GM12872 (cell line): ENCODE measurements around the gene NTM.

Source experiments
- TF ChIP-seq, protein P1 (sequence below): IDR thresholded peaks from 3 replicates; pipeline ENCODE4 v1.5.1; 2011; ENCODE audit warnings: low read depth, mild to moderate bottlenecking, low read length, moderate library complexity; ENCODE audit not compliant: insufficient read depth

The NTM gene

DNA sequence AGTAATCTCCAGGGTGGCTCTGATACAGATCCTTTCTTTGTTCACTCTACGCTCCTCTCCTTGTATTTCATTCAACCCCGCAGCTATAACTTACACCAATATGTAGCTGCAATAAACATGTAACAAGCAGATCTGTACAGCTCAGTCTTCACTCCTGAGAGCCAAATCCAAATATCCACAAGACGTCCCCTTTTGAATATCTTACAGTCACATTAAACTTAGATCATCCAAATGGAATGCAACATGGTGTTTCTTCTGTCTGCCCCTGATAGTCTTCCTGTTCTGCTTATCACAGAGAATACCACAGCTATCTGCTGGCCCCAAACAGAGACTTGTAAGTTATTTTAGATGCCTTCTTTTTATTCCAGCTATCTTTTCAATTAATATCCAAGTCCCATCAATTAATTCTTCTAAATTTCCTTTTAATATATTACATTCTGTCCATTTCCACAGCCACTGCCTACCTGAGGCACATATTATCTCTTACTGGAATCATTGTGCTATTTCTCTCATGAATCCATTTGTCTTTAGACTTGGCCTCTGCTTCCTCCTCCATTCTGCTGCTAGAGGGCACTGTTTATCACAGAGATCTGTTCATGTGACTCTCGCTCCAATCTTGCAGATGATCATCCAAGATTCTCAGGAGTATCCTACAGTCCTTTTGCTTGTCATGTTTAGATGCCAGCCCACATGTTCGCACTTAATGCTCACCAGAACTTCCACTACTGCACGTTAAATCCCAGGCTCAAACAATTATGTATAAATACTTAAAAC, 908.6 kb downstream of the NTM start:
- TF ChIP-seq, protein P1, sequence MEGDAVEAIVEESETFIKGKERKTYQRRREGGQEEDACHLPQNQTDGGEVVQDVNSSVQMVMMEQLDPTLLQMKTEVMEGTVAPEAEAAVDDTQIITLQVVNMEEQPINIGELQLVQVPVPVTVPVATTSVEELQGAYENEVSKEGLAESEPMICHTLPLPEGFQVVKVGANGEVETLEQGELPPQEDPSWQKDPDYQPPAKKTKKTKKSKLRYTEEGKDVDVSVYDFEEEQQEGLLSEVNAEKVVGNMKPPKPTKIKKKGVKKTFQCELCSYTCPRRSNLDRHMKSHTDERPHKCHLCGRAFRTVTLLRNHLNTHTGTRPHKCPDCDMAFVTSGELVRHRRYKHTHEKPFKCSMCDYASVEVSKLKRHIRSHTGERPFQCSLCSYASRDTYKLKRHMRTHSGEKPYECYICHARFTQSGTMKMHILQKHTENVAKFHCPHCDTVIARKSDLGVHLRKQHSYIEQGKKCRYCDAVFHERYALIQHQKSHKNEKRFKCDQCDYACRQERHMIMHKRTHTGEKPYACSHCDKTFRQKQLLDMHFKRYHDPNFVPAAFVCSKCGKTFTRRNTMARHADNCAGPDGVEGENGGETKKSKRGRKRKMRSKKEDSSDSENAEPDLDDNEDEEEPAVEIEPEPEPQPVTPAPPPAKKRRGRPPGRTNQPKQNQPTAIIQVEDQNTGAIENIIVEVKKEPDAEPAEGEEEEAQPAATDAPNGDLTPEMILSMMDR = peak; percentile 61

DNA sequence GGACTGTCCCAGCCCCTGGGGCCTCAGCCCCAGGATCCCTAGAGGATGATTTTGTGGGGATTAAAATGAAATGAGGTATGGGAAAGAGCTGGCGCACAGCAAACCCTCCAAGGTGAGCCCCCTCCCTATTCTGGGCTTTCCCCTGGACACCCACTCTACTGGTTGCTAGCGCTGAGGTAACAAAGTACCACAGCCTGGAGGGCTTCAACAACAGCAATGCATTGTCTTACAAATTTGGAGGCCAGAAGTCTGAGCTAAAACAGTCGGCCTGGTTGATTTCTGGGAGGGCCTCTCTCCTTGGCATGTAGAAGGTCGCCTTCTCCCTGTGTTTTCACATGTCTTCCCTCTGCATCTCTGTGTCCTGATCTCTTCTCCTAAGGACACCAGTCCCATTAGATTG, 913.6 kb downstream of the NTM start:
- TF ChIP-seq, protein P1 = no peak

DNA sequence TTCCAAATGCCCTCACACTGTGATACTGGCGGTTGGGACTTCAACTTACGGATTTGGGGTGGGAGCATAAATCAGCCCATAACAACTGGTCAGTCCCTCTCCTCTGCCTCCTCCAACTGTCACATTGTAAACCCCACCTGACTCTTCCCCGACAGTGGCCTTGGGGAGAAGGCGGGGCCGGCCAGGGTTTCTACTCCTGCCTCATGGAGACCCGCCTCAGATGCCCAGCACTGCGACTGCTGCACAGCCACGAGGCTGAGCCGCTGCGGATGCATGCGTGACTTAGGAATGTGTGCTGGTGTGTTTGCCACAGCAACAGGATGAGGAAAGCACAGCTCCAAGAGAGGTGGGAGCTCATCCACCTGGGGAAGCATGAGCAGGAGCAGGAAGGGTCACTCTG, 914.2 kb downstream of the NTM start:
- TF ChIP-seq, protein P1 = no peak

DNA sequence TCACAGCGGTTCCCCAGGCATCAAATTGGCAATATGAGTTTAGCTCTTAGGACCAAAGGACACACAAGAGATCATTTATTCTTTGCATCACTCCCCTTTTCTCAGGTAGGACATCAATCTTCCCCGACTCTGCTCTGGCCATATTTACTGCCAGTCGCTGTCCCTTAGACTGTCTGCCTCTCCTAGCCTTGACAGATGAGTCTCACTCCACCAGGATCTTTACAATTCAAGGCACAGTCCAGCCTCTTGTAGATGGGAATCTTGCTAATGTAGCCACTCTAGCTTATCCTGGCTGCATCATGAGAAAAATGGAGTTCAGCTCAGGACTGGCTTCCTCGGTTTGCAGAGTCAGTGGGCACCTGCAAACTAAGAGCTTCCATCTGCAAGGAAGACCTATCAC, 915.2 kb downstream of the NTM start:
- TF ChIP-seq, protein P1 = no peak

DNA sequence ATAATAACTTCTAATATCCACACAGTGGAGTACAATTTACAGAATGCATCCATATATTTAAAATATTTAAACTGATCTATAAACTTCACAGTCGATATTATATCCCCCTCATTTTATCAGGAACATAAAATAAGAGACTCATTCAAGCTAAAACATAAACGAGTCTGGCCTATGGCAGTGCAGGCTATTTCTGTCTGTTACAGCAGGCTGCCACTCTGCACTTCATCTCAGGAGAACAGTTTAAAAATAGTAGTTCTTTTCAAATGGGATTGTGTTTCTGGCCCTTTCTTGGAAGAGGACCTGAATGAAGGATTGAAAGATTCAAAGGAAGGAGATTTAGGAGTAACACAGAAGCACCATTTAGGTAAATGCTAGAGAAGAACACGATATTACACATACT, 915.7 kb downstream of the NTM start:
- TF ChIP-seq, protein P1 = no peak

DNA sequence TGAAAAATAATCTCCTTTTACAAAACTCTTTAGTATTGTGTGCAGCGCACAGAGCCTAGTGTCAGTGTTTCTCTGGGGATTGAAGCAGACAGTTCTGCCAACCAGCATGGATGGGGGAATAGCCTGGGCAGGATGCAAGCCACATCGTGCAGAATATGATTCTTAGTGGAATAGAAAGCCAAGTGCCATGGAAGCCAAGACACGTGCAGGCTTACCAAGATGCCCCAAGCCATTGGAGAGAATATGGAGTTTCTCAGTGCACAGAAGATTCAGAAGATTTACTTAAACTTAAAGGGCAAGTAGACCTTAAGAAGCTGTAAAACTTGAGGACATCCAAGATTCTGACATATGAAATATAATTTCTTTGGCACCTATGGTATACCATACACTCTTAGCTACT, 917.6 kb downstream of the NTM start:
- TF ChIP-seq, protein P1 = no peak

DNA sequence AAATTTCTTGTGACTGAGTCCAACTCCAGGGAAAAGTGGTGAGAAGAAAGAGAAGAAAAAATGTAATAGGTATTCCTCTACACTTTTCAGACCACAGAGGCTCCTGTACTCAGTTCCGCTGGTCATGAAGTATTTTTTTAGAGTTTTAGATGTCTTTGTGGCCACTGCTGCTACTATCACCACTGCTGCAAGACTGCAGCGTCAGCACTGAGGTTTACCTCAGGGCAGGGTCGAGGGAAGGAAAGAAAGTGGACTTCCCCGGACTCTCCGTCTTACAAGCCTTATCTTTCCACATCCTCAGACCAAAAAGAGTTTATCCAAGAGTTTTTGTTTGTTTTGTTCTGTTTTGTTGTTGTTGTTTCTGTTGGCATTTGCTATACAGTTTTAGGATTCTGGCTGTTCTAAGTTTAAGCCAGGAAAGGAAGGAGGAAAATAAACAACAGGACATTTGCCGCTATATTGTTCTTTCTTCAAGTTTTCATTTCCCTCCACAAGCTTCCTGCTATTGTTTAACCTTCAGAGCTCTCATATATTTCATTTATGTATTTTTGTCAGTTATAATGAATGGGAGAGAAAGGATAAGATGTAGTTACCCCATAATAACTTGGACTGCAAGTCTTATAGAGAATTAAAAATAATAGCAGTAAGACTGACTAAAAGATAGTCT, 919.3 kb downstream of the NTM start:
- TF ChIP-seq, protein P1 = no peak
